ENCODE measurements around the gene SFXN4. TPM values are rescaled to one million over a fixed set of nuclear protein-coding genes. Genes with fewer than 3 reads are reported as not detected.

Gene SFXN4
- total and polyA plus RNA-seq, 2 of the 13 experiments (the other 11 are each of a cell fraction or from before 2014, with no cell fraction given) = 47.7 to 64.9 TPM

GRCh38 chr10:119209035-119209735 is 43.7 kb upstream of the SFXN4 start (continued):
- TF ChIP-seq PRDM10 (CRISPR knock-in tag; IDR thresholded peaks at IDR 0.05; ENCODE audit: low read depth) = no peak
- no peak for TF ChIP-seq RBM22 (optimal IDR thresholded peaks at IDR 0.05; ENCODE audit: low read length)
- 0 out of 2 replicates have a peak, but pooled peaks have one; percentile 20 for TF ChIP-seq ZNF205 (CRISPR knock-in tag; IDR thresholded peaks at IDR 0.05)
- peak; percentile 36; the same call in 1 of the 2 replicates for TF ChIP-seq ZNF501 (CRISPR knock-in tag; IDR thresholded peaks at IDR 0.05)
- TF ChIP-seq KDM5A (IDR thresholded peaks at IDR 0.05; ENCODE audit: borderline replicate concordance, low read length) = no peak; the same call in 1 of the 2 replicates
- no peak for TF ChIP-seq SUZ12 (IDR thresholded peaks at IDR 0.05; ENCODE audit: low read depth, low read length)
- TF ChIP-seq GABPB1 (CRISPR knock-in tag; IDR thresholded peaks at IDR 0.05) = no peak
- TF ChIP-seq EHMT2 (IDR thresholded peaks at IDR 0.05; ENCODE audit: borderline replicate concordance, low read depth, low read length) = no peak
- no peak for TF ChIP-seq ATRX (CRISPR knock-in tag; IDR thresholded peaks at IDR 0.05; ENCODE audit: borderline replicate concordance)
- TF ChIP-seq PHB2 (IDR thresholded peaks at IDR 0.05; ENCODE audit: partially characterized antibody) = no peak
- no peak for TF ChIP-seq ZSCAN22 (CRISPR knock-in tag; IDR thresholded peaks at IDR 0.05)
- TF ChIP-seq ZNF883 (CRISPR knock-in tag; IDR thresholded peaks at IDR 0.05; ENCODE audit: not compliant biosample characterization) = no peak
- TF ChIP-seq XRCC5 (optimal IDR thresholded peaks at IDR 0.05; ENCODE audit: low read length) = peak; percentile 93
- TF ChIP-seq FOSL2 (CRISPR knock-in tag; IDR thresholded peaks at IDR 0.05) = 0 out of 2 replicates have a peak, but pooled peaks have one; percentile 27
- 0 out of 2 replicates have a peak, but pooled peaks have one; percentile 29 for TF ChIP-seq SIN3A (IDR thresholded peaks at IDR 0.05; ENCODE audit: borderline replicate concordance, low read depth, low read length)
- no peak for TF ChIP-seq FOXK1 (CRISPR knock-in tag; IDR thresholded peaks at IDR 0.05; ENCODE audit: borderline replicate concordance, low read depth)
- no peak for TF ChIP-seq FOXP1 (IDR thresholded peaks at IDR 0.05)
- TF ChIP-seq FOXP1 (CRISPR knock-in tag; IDR thresholded peaks at IDR 0.05) = no peak
- peak; percentile 83; the same call in 1 of the 2 replicates for TF ChIP-seq MAZ (IDR thresholded peaks at IDR 0.05; ENCODE audit: borderline replicate concordance, low read depth, low read length)
- TF ChIP-seq MAZ (CRISPR knock-in tag; IDR thresholded peaks at IDR 0.05; ENCODE audit: low read depth) = peak; percentile 56
- TF ChIP-seq DMAP1 (CRISPR knock-in tag; IDR thresholded peaks at IDR 0.05) = no peak
- no peak for TF ChIP-seq SMARCC2 (IDR thresholded peaks at IDR 0.05)
- TF ChIP-seq HMGXB4 (CRISPR knock-in tag; IDR thresholded peaks at IDR 0.05; ENCODE audit: borderline replicate concordance in 1 of 2, low read depth in 1 of 2) = peak; percentile 74 to 78
- peak; percentile 65 for TF ChIP-seq SAP130 (CRISPR knock-in tag; IDR thresholded peaks at IDR 0.05; ENCODE audit: low read depth)
- TF ChIP-seq SP4 (CRISPR knock-in tag; IDR thresholded peaks at IDR 0.05) = 0 out of 2 replicates have a peak, but pooled peaks have one; percentile 27
- peak; percentile 51 for TF ChIP-seq GATAD2A (CRISPR knock-in tag; IDR thresholded peaks at IDR 0.05)
- no peak for TF ChIP-seq ZNF660 (CRISPR knock-in tag; IDR thresholded peaks at IDR 0.05; ENCODE audit: borderline replicate concordance, low read depth)
- TF ChIP-seq IRF2 (CRISPR knock-in tag; IDR thresholded peaks at IDR 0.05) = 0 out of 2 replicates have a peak, but pooled peaks have one; percentile 28
